SU-DHL-6 (cell line): ENCODE data around the gene CATSPER1.

ENCODE experiments used
- H2AFZ ChIP-seq: fragments of 200-600 bp; sonication (generic); 2 replicates; pipeline ENCODE4 v1.6.1; 2014; ENCODE audit warnings: low read depth, mild to moderate bottlenecking, moderate library complexity, mixed read lengths, antibody characterized with exemption, low read length; ENCODE audit not compliant: severe bottlenecking
- H3F3A ChIP-seq: fragments of 200-600 bp; shearing (Covaris generic); 2 replicates; pipeline ENCODE4 v1.6.0; 2016; ENCODE audit warnings: antibody characterized with exemption, mild to moderate bottlenecking; ENCODE audit not compliant: insufficient read depth
- H3K27ac ChIP-seq: fragments of 200-600 bp; sonication (generic); 2 replicates; pipeline ENCODE4 v1.5.1; 2016; ENCODE audit warnings: low read depth, mild to moderate bottlenecking, low read length, moderate library complexity, mixed read lengths
- H3K27me3 ChIP-seq: fragments of 200-600 bp; sonication (generic), shearing (Covaris generic); 2 replicates; pipeline ENCODE4 v1.6.0; 2014; ENCODE audit warnings: mild to moderate bottlenecking, low read length
- H3K36me3 ChIP-seq: fragments of 200-600 bp; sonication (generic); 2 replicates; pipeline ENCODE4 v1.6.1; 2014; ENCODE audit warnings: mild to moderate bottlenecking, low read length, mixed read lengths
- H3K4me2 ChIP-seq: fragments of 300-600, 200-600 bp; shearing (Covaris generic), sonication (generic); 2 replicates; pipeline ENCODE4 v1.6.0; 2014; ENCODE audit warnings: low read length, low read depth, mild to moderate bottlenecking; ENCODE audit not compliant: poor library complexity, severe bottlenecking
- H3K4me3 ChIP-seq: fragments of 200-600 bp; sonication (generic); 2 replicates; pipeline ENCODE4 v1.5.1; 2014; ENCODE audit warnings: antibody characterized with exemption, low read length, mild to moderate bottlenecking, mixed read lengths; ENCODE audit not compliant: insufficient read depth, poor library complexity, severe bottlenecking
- H3K79me2 ChIP-seq: fragments of 200-600 bp; sonication (generic); 2 replicates; pipeline ENCODE4 v1.6.1; 2014; ENCODE audit warnings: mild to moderate bottlenecking, low read length, moderate library complexity; ENCODE audit not compliant: insufficient read depth
- H3K9ac ChIP-seq: fragments of 200-600 bp; sonication (generic); 2 replicates; pipeline ENCODE4 v1.7.0; 2014; ENCODE audit warnings: mild to moderate bottlenecking, low read length
- H3K9me2 ChIP-seq: fragments of 200-600 bp; sonication (generic); replicated peaks from 2 replicates; pipeline ENCODE4 v1.6.1; 2014; ENCODE audit warnings: low read length; ENCODE audit not compliant: insufficient read depth
- H3K9me3 ChIP-seq: fragments of 200-600 bp; sonication (generic); 2 replicates; pipeline ENCODE4 v1.6.1; 2014; ENCODE audit warnings: low read length, mixed read lengths; ENCODE audit not compliant: insufficient read depth
- H4K20me1 ChIP-seq: fragments of 200-600 bp; sonication (generic); 2 replicates; pipeline ENCODE4 v1.6.1; 2014; ENCODE audit warnings: low read depth, mild to moderate bottlenecking, antibody characterized with exemption, low read length, moderate library complexity, mixed read lengths
- CTCF ChIP-seq: fragments of 200-600 bp; sonication (generic); IDR thresholded peaks from one replicate; pipeline ENCODE4 v1.5.1; 2017; ENCODE audit warnings: antibody characterized with exemption, mild to moderate bottlenecking, low read length, moderate library complexity; ENCODE audit not compliant: insufficient read depth, poor library complexity, severe bottlenecking
- EZH2phosphoT487 ChIP-seq: fragments of 200-600 bp; sonication (generic), shearing (Covaris generic); conservative IDR thresholded peaks from 2 replicates; pipeline ENCODE4 v1.6.1; 2018; ENCODE audit warnings: mild to moderate bottlenecking, antibody characterized with exemption, low read length, moderate library complexity, mixed read lengths

Gene CATSPER1

GRCh38 chr11:65997286-65997685, 29.0 kb downstream of the CATSPER1 start:
- no peak overlapping the region for H3K4me2 ChIP-seq
- TF ChIP-seq EZH2phosphoT487 (no peak), CTCF (no peak)
- H3K9me2 ChIP-seq = no peaks in the 10 kb centered on the region
- H3K9ac ChIP-seq = no peak overlapping the region
- H4K20me1 ChIP-seq = no peaks in the 10 kb centered on the region; the same call in 1 of the 2 replicates
- H3K4me3 ChIP-seq = no peak overlapping the region
- peaks cover 3% of the 10 kb centered on the region; the same call in 1 of the 2 replicates for H3K36me3 ChIP-seq
- H3K27ac ChIP-seq = no peak overlapping the region
- no peaks in the 10 kb centered on the region for H3K9me3 ChIP-seq
- no peaks in the 10 kb centered on the region for H3F3A ChIP-seq
- H3K79me2 ChIP-seq = peaks cover 17% of the 10 kb centered on the region
- no peak overlapping the region for H2AFZ ChIP-seq
- H3K27me3 ChIP-seq = no peaks in the 10 kb centered on the region

- no peak overlapping the region for H3K27ac ChIP-seq
- H3K4me2 ChIP-seq = no peak overlapping the region
- H4K20me1 ChIP-seq = no peaks in the 10 kb centered on the region
These were observed 34.2 kb downstream of the CATSPER1 start for GRCh38 chr11:65992056-65992455.

GRCh38 chr11:65988791-65989592, 37.3 kb downstream of the CATSPER1 start:
- H3K36me3 ChIP-seq = no peaks in the 10 kb centered on the region
- no peaks in the 10 kb centered on the region for H3K27me3 ChIP-seq
- H2AFZ ChIP-seq = no peak overlapping the region
- H3K4me3 ChIP-seq = no peak overlapping the region
- no peak overlapping the region for H3K9ac ChIP-seq
- H3K9me3 ChIP-seq = no peaks in the 10 kb centered on the region
- H3K9me2 ChIP-seq = no peaks in the 10 kb centered on the region
- H3K27ac ChIP-seq = no peak overlapping the region
- H3K4me2 ChIP-seq = no peak overlapping the region
- H4K20me1 ChIP-seq = no peaks in the 10 kb centered on the region
- TF ChIP-seq EZH2phosphoT487 (no peak), CTCF (peak; percentile 99)
- peaks cover 9% of the 10 kb centered on the region for H3F3A ChIP-seq
- H3K79me2 ChIP-seq = no peaks in the 10 kb centered on the region

More at GRCh38 chr11:65992056-65992455, 34.2 kb downstream of the CATSPER1 start:
- Histone ChIP-seq H2AFZ (no peak overlapping the region), H3F3A (peaks cover 9% of the 10 kb centered on the region), H3K9me3 (no peaks in the 10 kb centered on the region), H3K4me3 (no peak overlapping the region), H3K9ac (no peak overlapping the region), H3K36me3 (no peaks in the 10 kb centered on the region), H3K27me3 (no peaks in the 10 kb centered on the region), H3K79me2 (no peaks in the 10 kb centered on the region), H3K9me2 (no peaks in the 10 kb centered on the region)
- no peak for TF ChIP-seq EZH2phosphoT487
- no peak for TF ChIP-seq CTCF
